ENCODE results near the gene IWS1.
"Not testable (repeated sequence)": the region's sequence is repeated elsewhere in the genome, so short reads cannot be mapped to it uniquely, and the experiment has no call there.

Gene IWS1

DNA sequence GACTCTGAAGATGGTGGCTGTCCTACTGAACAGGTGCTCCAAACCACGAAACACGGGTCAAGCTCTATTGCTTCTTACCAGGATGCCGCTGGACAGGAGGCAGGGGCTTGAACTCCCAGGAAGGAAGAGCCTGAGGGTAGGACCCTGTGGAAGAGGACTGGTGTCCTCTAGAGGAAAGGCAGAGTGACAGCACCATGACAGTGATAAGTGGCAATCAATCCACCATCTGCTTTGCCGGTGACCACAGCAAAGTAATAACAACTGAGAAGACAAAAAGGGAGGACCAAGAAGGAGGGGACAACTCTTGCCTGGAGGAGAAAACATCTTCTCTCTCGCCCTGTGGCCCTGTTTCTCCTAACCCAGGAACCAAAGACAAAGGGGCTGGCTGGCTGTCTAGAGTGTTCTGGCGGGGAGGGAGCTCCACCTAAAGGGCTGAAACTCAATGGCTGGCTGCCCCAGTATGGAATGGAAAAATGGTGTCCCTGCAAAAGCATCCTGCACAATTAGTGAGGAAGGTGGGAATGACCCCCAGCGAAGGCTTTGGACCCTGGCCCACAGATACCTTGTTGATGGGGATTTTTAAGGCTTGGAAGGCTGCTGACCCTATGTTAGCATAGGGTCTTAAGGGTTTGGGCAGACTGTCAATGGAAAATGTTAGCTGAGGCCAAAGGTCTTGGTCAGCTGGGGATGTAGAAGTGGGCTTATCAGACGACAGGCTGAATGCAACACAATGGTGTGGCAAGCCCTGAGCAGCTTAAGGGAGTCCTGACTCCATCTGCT is 72.7 kb downstream of the IWS1 start:
- no peak for DNase-seq

DNA sequence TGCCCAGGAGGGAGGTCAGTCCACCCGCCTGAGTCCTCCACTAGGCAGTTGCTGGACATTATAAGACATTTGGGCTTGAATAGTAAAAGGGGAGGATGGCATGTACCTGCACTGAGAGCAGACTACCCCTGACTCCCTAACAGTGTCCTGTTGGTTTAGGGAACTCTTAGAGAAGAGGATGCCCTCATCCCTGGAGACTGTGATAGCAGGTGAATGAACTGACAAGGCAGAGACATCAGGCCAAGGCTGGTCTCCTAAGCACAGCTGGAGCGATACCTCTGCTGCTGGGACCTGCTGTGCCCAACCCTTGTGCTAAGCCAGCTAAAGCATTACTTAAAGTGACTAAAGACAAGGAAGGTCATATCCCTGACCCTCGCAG is 73.3 kb downstream of the IWS1 start:
- no peak for DNase-seq

DNA sequence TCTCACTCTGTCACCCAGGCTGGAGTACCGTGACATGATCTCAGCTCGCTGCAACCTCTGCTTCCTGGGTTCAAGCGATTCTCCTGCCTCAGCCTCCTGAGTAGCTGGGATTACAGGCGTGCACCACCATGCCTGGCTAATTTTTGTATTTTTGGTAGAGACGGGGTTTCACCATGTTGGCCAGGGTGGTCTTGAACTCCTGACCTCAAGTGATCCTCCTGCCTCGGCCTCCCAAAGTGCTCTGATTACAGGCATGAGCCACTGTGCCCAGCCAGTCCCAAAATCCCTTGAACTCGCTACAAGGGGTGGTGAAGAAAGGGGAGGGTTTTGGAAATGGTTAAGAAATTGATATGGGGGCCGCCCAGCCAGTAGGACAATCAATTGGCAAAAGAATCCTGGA is 73.9 kb downstream of the IWS1 start:
- not testable (repeated sequence) for DNase-seq

DNA sequence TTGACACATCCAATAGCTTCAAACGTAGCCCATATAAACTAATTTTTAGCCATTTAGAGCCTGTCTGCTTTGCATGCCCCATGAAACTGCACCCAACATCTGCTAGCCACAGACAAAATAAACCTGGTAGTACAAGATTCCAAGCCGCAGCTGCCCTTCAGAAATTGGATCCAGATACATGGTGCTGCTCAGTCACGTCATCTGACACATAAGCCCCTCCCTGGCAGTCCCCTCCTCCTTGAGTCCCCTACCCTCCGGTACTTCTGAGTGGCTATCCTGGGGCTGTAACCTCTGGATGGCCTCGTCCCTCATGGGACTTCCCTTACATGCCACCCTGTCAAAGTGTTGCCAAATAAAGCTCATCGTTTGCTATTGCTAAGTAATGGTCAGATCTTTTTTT is 74.3 kb downstream of the IWS1 start:
- no peak for DNase-seq

DNA sequence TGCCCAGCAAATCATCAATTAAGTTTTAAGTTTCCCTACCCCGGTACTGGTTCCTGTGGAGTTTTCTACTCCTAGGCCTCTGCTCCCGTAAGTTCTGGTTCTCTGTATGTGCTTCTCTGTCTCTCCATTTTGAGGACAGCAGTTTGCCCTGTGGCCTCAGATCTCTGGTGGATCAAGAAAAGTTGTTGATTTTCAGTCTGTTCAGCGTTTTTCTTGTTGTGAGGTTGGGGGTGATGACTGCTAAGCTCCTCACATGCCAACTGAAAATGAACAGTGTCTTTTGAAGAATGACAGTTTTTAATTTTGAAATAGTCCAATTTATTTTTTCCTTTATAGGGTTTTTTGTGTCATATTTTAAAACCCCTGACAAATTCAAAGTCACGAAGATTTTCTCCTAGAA is 76.4 kb downstream of the IWS1 start:
- DNase-seq: no peak

DNA sequence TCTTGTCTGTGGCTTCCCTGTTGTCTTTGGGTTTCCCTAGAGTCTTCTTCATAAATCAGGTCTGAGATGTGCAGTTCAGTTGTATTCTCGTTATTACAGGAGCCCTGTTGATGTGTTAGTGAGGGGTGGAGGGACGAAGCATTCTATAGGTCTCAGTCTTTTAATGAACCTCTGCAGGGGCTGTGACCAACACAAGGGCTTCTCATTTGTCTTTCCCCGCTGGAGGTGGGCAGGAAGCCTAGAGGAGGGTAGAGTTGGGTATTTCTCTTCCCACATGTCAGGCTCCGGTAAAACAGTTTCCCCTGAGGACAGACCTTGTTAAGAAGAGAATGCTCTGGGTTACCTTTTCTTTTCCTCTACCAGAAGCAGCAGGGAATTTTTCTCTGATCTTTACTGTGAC is 76.9 kb downstream of the IWS1 start:
- no peak for DNase-seq

DNA sequence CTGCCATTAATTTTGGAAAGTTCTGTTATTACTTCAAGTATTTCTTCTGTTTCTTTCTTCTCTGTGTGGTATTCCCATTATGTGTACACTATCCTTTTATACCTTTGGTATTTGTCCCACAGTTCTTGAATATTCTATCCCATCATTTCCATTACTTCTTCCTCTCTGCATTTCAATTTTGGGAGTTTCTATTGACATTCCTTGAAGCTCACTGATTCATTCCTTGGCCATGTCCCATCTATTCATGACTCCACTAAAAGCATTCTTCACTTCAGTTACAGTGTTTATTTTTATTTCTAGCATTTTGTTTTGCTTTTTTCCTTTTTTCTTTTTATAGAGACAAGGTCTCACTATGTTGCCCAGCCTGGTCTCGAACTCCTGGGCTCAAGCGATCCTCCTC is 77.8 kb downstream of the IWS1 start:
- no peak for DNase-seq

DNA sequence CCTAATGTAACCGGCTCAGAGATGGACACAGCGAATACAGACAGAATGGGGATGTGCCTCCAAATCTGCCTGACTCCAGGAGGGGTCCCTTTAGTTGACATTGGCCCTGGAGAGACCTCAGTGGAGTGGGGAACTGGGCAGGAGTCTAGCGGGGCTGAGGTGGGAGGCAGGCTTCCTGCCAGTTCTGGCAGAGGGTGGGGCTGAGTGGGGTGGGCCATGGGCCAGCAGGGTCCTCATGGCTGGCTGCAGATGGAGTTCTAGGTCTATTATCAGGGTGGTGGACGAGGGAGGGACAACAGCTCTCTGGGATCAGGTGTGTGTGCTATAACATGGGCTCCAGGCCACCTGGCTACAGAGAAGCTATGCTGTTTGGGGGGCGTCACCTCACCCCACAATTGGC is 86.9 kb downstream of the IWS1 start:
- no peak for DNase-seq

DNA sequence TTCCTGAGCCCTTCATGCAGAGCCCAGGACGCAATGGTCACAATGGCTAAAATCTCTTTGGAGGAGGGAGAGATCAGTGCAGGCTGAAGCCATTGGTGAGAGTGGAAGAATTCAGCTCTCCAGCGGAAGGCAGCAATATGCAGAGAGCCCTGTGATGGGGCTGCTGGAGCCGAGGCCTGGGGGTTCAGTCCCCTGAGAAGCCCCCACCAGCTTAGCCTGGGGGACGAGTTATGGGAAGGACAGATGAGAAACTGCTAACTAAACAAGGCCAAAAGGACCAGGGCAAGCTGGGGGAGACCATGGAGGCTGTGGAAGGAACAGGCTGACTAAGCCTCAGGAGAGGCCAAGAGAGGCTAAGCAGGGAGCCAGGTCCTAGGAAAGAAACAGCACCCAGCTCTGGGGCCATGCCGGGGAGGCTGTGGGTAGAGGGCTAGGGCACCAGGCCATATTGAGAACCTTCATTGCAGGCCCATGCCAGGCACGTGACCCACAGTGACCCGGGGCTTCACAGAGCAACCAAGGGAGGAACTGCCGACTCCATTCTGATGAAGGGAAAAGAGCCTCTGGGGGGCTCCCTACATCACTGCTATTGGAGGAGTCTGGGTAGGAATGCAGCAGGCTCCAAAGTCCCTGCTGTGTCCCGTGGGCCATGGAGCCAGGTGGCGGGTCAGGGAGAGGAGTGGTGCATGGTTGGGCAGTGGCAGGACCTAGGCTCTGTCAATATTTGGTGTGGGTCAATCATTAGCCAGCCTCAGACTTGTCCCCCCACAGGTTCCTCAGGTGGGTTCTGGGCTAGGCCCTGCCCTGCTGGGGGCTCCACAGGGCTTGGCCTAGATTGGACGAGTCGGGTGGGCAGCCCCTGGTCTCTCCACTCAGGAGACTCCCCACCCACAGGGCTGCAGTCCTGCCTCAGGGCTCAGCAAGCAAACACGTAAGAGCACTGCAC is 88.2 kb downstream of the IWS1 start:
- no peak for DNase-seq

DNA sequence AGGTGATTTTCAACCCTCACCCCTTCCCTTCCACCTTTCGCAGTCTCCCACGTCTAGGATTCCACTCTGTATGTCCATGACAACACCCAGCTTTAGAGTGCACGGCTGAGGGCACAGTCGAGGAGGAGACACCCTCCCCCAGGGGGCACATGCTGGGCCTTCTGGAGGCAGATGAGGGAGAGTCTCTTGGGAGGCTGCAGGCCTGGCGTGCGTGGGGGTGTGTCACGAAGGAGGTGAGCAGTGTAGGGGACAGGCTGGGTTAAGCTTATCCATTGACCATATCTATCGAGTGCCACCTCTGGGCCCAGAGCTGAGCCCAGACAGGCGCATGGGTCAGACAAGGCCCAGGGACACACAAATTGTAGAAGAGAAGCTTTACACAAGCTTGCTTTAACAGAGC is 89.2 kb downstream of the IWS1 start:
- DNase-seq: no peak

DNA sequence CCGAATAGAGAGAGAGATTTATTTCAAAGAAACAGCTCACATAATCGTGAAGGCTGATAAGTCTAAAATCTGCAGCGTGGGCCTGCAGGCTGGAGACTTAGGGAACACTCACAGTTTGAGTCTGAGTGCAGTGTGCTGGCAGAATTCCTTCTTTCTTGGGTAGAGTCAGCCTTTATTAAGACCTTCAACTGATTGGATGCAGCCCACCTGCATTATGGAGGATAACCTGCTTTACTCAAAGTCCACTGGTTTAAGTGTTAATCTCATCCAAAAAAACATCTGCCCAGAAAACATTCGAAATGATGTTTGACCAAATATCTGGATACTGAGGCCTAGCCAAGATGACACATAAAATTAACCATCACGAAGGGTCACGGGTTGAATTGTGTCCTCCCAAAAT is 91.8 kb downstream of the IWS1 start:
- no peak for DNase-seq

DNA sequence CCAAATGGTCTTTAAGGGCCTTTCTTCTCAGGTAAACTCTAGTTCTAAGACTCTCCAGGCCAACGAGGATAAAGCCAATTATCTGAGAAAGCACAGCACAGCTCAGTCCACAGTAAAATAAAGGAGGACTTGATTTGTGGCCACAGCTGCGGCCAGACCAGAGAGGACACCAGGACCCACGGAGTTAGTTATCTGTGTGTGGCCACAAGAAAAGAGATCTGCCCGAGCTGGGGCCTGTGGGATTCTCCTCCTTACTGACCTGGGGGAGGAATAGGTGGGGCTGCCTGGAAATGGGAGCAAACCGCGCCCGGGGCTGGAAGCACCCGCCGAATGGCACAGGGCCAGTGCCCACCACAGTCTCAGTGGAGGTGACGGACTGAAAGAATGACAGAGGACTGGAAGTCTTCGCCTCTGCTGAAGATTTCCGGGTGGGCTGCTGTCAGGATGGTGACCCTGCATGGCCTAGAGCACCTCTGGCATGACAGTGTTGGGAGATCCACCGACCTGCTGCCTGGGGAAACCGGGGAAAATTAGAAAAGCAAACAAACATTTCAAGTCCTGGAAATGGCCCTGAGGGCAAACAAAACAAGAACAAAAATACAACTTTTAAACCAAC is 94.8 kb downstream of the IWS1 start:
- no peak for DNase-seq
